ENCODE data around the gene ABCC8.

The ABCC8 gene

GRCh38 chr11:17472467-17472866 lies 4.2 kb downstream of the ABCC8 start:
- no peak for DNase-seq (ENCODE audit: low read depth in 3 of 3, low spot score in 1 of 3)

GRCh38 chr11:17471501-17471900 lies 5.1 kb downstream of the ABCC8 start:
- no peak for DNase-seq (ENCODE audit: low read depth in 3 of 3, low spot score in 1 of 3)

- DNase-seq (ENCODE audit: low read depth in 3 of 3, low spot score in 1 of 3) = no peak
Observed at GRCh38 chr11:17469998-17470397, 6.6 kb downstream of the ABCC8 start.

- no peak for DNase-seq (ENCODE audit: low read depth in 3 of 3, low spot score in 1 of 3)
Observed at GRCh38 chr11:17468122-17468521, 8.5 kb downstream of the ABCC8 start.

GRCh38 chr11:17463546-17464174 lies 13.0 kb downstream of the ABCC8 start:
- no peak for DNase-seq (ENCODE audit: low read depth in 3 of 3, low spot score in 1 of 3)

GRCh38 chr11:17462940-17463339 lies 13.7 kb downstream of the ABCC8 start:
- no peak for DNase-seq (ENCODE audit: low read depth in 3 of 3, low spot score in 1 of 3)

- no peak for DNase-seq (ENCODE audit: low read depth in 3 of 3, low spot score in 1 of 3)
Observed at GRCh38 chr11:17460406-17460805, 16.2 kb downstream of the ABCC8 start.

GRCh38 chr11:17459236-17459896 lies 17.3 kb downstream of the ABCC8 start:
- no peak for DNase-seq (ENCODE audit: low read depth in 3 of 3, low spot score in 1 of 3)

- no peak for DNase-seq (ENCODE audit: low read depth in 3 of 3, low spot score in 1 of 3)
Observed at GRCh38 chr11:17458268-17458667, 18.4 kb downstream of the ABCC8 start.

GRCh38 chr11:17457396-17458173 lies 19.1 kb downstream of the ABCC8 start:
- no peak for DNase-seq (ENCODE audit: low read depth in 3 of 3, low spot score in 1 of 3)

GRCh38 chr11:17452668-17453067 lies 24.0 kb downstream of the ABCC8 start:
- DNase-seq (ENCODE audit: low read depth in 3 of 3, low spot score in 1 of 3) = no peak

GRCh38 chr11:17449158-17449557 lies 27.5 kb downstream of the ABCC8 start:
- no peak for DNase-seq (ENCODE audit: low read depth in 3 of 3, low spot score in 1 of 3)

- DNase-seq (ENCODE audit: low read depth in 3 of 3, low spot score in 1 of 3) = no peak
Observed at GRCh38 chr11:17446482-17446881, 30.2 kb downstream of the ABCC8 start.

GRCh38 chr11:17445240-17445795 lies 31.3 kb downstream of the ABCC8 start:
- DNase-seq (ENCODE audit: low read depth in 3 of 3, low spot score in 1 of 3) = no peak

GRCh38 chr11:17443926-17444690 lies 32.5 kb downstream of the ABCC8 start:
- DNase-seq (ENCODE audit: low read depth in 3 of 3, low spot score in 1 of 3) = no peak

GRCh38 chr11:17443423-17443822 lies 33.2 kb downstream of the ABCC8 start:
- DNase-seq (ENCODE audit: low read depth in 3 of 3, low spot score in 1 of 3) = no peak

GRCh38 chr11:17443000-17443399 lies 33.6 kb downstream of the ABCC8 start:
- no peak for DNase-seq (ENCODE audit: low read depth in 3 of 3, low spot score in 1 of 3)

GRCh38 chr11:17439316-17439782 lies 37.3 kb downstream of the ABCC8 start:
- DNase-seq (ENCODE audit: low read depth in 3 of 3, low spot score in 1 of 3) = no peak

GRCh38 chr11:17437366-17437765 lies 39.3 kb downstream of the ABCC8 start:
- no peak for DNase-seq (ENCODE audit: low read depth in 3 of 3, low spot score in 1 of 3)

GRCh38 chr11:17434108-17434507 lies 42.5 kb downstream of the ABCC8 start:
- no peak for DNase-seq (ENCODE audit: low read depth in 3 of 3, low spot score in 1 of 3)

- DNase-seq (ENCODE audit: low read depth in 3 of 3, low spot score in 1 of 3) = no peak
Observed at GRCh38 chr11:17432002-17432401, 44.6 kb downstream of the ABCC8 start.

All from stimulated activated CD4-positive, alpha-beta T cell treated with anti-CD3 and anti-CD28 coated beads, TNF-alpha, amount 100 ng/mL, for 1 hour (primary cell).